HL-60 (cell line): Measurements from ENCODE around the gene CEP112.

Experiments used
- DNase-seq, 2 experiments: peaks; one replicate each; pipeline ENCODE4 v3.0.0-alpha.2; 2010 to 2020; ENCODE audit warnings: low read depth in 1 of 2, low spot score in 1 of 2
- H3K27ac ChIP-seq: fragments of 250-450 bp; sonication (Bioruptor Pico); replicated peaks from 2 replicates; pipeline ENCODE4 v1.5.1; 2020; ENCODE audit warnings: mild to moderate bottlenecking, moderate library complexity
- H3K27me3 ChIP-seq: fragments of 250-450 bp; sonication (Bioruptor Pico); 2 replicates; pipeline ENCODE4 v1.5.1; 2021; ENCODE audit warnings: mild to moderate bottlenecking, moderate library complexity; ENCODE audit not compliant: insufficient read depth, poor library complexity, severe bottlenecking
- H3K4me3 ChIP-seq: replicated peaks from 2 replicates; pipeline ENCODE4 v1.5.1; 2011; ENCODE audit warnings: mild to moderate bottlenecking, control low read depth, low read length; ENCODE audit not compliant: insufficient read depth
- GABPA ChIP-seq: IDR thresholded peaks from 2 replicates; pipeline ENCODE4 v1.6.1; 2012; ENCODE audit warnings: low read depth
- POLR2AphosphoS5 ChIP-seq: IDR thresholded peaks from 2 replicates; pipeline ENCODE4 v1.6.1; 2012; ENCODE audit warnings: low read depth
- SPI1 ChIP-seq: IDR thresholded peaks from 2 replicates; pipeline ENCODE4 v1.6.1; 2012; ENCODE audit warnings: low read depth, mild to moderate bottlenecking, borderline replicate concordance
- TF ChIP-seq, protein P1 (sequence below): IDR thresholded peaks from one replicate; pipeline ENCODE4 v1.5.1; 2011; ENCODE audit warnings: low read length, control low read depth, inconsistent platforms; ENCODE audit not compliant: insufficient read depth
- TF ChIP-seq, protein P2 (sequence below): IDR thresholded peaks from 2 replicates; pipeline ENCODE4 v1.6.1; 2012; ENCODE audit warnings: low read depth; ENCODE audit not compliant: insufficient replicate concordance

The CEP112 gene

DNA sequence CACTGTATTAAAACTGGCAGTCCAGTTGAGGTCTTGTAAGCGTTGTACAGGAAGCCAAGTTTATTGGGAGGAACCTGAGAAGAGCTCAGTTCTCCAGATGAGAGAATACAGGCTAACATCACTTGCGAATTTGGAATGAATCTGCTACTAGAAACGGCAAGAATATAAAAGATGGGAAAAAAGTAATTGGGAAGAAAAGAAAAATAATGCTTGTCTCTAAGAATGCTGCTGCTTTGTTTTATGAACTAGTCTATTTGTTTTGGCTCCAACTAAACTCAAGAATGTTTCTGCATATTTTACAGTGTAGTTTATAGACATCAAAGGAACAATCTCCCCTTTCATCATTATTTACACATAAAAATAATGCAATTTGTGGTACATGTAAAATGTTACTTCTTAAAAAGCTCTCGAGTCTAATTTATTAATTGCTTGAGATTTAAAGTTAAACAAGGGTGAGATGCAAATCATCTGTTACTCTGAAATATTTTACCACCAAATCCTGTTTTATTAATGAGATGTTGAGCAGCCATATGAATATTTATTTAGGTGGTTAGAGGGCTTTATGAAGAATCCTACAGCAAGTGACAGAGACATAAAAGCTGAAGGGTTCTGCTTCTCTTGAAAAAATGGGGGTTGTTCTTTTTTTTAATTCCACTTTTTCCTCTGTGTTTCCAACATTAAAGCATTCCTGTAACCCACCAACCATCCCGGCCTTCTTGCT lies 468.3 kb downstream of the CEP112 start:
- H3K27me3 ChIP-seq, result no peaks in the 10 kb centered on the region
- DNase-seq, result no peak
- TF ChIP-seq, protein P1, sequence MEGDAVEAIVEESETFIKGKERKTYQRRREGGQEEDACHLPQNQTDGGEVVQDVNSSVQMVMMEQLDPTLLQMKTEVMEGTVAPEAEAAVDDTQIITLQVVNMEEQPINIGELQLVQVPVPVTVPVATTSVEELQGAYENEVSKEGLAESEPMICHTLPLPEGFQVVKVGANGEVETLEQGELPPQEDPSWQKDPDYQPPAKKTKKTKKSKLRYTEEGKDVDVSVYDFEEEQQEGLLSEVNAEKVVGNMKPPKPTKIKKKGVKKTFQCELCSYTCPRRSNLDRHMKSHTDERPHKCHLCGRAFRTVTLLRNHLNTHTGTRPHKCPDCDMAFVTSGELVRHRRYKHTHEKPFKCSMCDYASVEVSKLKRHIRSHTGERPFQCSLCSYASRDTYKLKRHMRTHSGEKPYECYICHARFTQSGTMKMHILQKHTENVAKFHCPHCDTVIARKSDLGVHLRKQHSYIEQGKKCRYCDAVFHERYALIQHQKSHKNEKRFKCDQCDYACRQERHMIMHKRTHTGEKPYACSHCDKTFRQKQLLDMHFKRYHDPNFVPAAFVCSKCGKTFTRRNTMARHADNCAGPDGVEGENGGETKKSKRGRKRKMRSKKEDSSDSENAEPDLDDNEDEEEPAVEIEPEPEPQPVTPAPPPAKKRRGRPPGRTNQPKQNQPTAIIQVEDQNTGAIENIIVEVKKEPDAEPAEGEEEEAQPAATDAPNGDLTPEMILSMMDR, result no peak
- TF ChIP-seq SPI1 (no peak), POLR2AphosphoS5 (no peak), GABPA (no peak)
- TF ChIP-seq, protein P2, sequence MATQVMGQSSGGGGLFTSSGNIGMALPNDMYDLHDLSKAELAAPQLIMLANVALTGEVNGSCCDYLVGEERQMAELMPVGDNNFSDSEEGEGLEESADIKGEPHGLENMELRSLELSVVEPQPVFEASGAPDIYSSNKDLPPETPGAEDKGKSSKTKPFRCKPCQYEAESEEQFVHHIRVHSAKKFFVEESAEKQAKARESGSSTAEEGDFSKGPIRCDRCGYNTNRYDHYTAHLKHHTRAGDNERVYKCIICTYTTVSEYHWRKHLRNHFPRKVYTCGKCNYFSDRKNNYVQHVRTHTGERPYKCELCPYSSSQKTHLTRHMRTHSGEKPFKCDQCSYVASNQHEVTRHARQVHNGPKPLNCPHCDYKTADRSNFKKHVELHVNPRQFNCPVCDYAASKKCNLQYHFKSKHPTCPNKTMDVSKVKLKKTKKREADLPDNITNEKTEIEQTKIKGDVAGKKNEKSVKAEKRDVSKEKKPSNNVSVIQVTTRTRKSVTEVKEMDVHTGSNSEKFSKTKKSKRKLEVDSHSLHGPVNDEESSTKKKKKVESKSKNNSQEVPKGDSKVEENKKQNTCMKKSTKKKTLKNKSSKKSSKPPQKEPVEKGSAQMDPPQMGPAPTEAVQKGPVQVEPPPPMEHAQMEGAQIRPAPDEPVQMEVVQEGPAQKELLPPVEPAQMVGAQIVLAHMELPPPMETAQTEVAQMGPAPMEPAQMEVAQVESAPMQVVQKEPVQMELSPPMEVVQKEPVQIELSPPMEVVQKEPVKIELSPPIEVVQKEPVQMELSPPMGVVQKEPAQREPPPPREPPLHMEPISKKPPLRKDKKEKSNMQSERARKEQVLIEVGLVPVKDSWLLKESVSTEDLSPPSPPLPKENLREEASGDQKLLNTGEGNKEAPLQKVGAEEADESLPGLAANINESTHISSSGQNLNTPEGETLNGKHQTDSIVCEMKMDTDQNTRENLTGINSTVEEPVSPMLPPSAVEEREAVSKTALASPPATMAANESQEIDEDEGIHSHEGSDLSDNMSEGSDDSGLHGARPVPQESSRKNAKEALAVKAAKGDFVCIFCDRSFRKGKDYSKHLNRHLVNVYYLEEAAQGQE, result no peak

DNA sequence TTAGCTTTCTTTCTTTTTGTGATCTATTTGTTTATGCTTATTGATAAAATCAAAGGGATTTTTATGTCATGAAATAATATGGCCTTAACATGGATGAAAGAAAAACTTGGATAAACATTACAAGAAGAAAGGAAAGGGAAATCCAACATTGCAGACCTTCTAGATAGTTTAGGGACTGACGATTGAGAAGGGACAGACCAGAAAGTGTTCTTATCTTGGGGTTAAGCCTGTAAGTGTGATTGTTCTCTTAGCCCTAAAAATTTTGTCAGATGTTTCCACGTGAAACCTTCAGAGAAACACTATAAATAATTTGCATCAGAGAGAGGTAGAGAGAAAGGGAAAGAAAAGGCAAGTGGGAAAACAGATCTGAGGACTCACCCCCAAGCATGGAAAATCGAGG lies 473.3 kb downstream of the CEP112 start:
- no peak for DNase-seq
- TF ChIP-seq SPI1 (no peak), POLR2AphosphoS5 (no peak), GABPA (no peak)
- TF ChIP-seq, protein P1, result no peak
- TF ChIP-seq, protein P2, result no peak
- H3K4me3 ChIP-seq, result no peak overlapping the region
- no peaks in the 10 kb centered on the region for H3K27me3 ChIP-seq
- no peak overlapping the region for H3K27ac ChIP-seq

More for the DNA sequence above, 468.3 kb downstream of the CEP112 start:
- Histone ChIP-seq H3K27ac (no peak overlapping the region), H3K4me3 (no peak overlapping the region)

DNA sequence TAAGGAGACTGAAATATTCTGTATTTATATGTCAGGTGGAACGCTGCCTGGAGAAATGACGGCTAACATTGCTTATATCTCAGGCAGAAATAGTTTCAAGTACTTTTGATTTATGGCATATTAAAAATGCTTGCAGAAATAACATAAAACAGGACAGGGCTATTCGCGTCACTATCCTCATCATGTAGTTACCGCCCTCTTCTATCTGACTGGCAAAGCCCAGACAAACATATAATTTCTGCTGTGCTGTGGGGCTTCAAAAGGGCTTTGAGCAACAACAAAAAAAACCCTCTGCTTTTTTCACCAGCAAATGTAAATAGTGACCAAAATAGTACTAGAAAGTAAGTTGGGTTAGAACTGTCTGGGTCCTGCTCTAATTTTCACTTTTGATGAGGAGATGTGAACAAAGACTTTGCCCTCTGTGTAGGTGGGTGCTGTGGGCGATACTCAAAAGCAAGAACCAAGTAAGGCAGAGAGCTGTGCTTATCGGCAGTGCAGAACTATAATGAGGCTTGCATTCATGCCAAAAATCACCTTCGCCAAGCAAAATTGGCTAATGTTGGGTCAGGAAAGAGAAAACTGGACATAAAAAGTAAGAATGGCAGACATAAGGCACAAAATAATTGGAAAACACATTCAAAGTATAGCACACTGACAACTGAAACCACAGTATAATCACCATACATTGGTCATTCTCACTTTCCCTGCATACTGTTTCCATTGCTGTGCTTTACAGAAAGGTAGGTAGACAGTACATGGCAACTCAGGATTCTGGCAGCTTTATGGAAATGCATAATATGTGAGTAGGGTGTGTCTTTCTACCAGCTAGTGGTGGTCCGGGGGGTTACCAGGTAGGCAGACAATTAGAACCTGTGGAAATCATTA lies 479.3 kb downstream of the CEP112 start:
- no peak overlapping the region for H3K4me3 ChIP-seq
- TF ChIP-seq, protein P2, result no peak
- TF ChIP-seq GABPA (no peak), POLR2AphosphoS5 (no peak), SPI1 (no peak)
- TF ChIP-seq, protein P1, result no peak
- no peak overlapping the region for H3K27ac ChIP-seq
- peaks cover 3% of the 10 kb centered on the region for H3K27me3 ChIP-seq
- no peak for DNase-seq
